ENCODE measurements around the gene DDI2.
"Not testable (repeated sequence)": the region's sequence is repeated elsewhere in the genome, so short reads cannot be mapped to it uniquely, and the experiment has no call there.

Gene DDI2

GRCh38 chr1:15617173-15618076 is at the start of gene DDI2:
TSS of gene DDI2 (plus strand) at chr1:15617458. CDS start at chr1:15617671, 213 bp downstream.
- peak; percentile 94 for DNase-seq

- no peak for DNase-seq
Observed at GRCh38 chr1:15568387-15569073, 48.7 kb upstream of the DDI2 start.

- DNase-seq = no peak
Observed at GRCh38 chr1:15570861-15571260, 46.4 kb upstream of the DDI2 start.

- no peak for DNase-seq
Observed at GRCh38 chr1:15571266-15571665, 46.0 kb upstream of the DDI2 start.

- DNase-seq = no peak
Observed at GRCh38 chr1:15573477-15573876, 43.8 kb upstream of the DDI2 start.

GRCh38 chr1:15574741-15575140 is 42.5 kb upstream of the DDI2 start:
- no peak for DNase-seq

GRCh38 chr1:15575549-15576150 is 41.6 kb upstream of the DDI2 start:
- no peak for DNase-seq

GRCh38 chr1:15577691-15578090 is 39.6 kb upstream of the DDI2 start:
- DNase-seq = no peak

GRCh38 chr1:15578921-15579682 is 38.2 kb upstream of the DDI2 start:
- DNase-seq = no peak

GRCh38 chr1:15579683-15580047 is 37.6 kb upstream of the DDI2 start:
- no peak for DNase-seq

GRCh38 chr1:15583016-15583706 is 34.1 kb upstream of the DDI2 start:
- no peak for DNase-seq

- peak; percentile 68 for DNase-seq
Observed at GRCh38 chr1:15584489-15585363, 32.5 kb upstream of the DDI2 start, which contains the start of gene AGMAT. TSS of gene AGMAT (minus strand) at chr1:15585051. CDS start at chr1:15584967, 84 bp downstream.

- no peak for DNase-seq
Observed at GRCh38 chr1:15592285-15592684, 25.0 kb upstream of the DDI2 start.

- DNase-seq = no peak
Observed at GRCh38 chr1:15595809-15596617, 21.2 kb upstream of the DDI2 start.

- DNase-seq = no peak
Observed at GRCh38 chr1:15598436-15598835, 18.8 kb upstream of the DDI2 start.

- peak; percentile 91 for DNase-seq
Observed at GRCh38 chr1:15603050-15603965, 13.9 kb upstream of the DDI2 start.

- not testable (repeated sequence) for DNase-seq
Observed at GRCh38 chr1:15603966-15604282, 13.3 kb upstream of the DDI2 start.

GRCh38 chr1:15604400-15604799 is 12.9 kb upstream of the DDI2 start:
- DNase-seq = not testable (repeated sequence)
